HUES6 (cell line): ENCODE measurements around the gene ILKAP.

Source experiments
- H3K27ac ChIP-seq: 2 replicates; pipeline ENCODE4 v1.7.0; 2013; ENCODE audit warnings: low read depth, mild to moderate bottlenecking, low read length, inconsistent platforms
- H3K27me3 ChIP-seq: 2 replicates; pipeline ENCODE4 v1.6.1; 2013; ENCODE audit warnings: low read length; ENCODE audit not compliant: control insufficient read depth, insufficient read depth
- H3K36me3 ChIP-seq: 2 replicates; pipeline ENCODE4 v1.6.1; 2013; ENCODE audit warnings: low read length; ENCODE audit not compliant: control insufficient read depth, insufficient read depth
- H3K4me1 ChIP-seq: 2 replicates; pipeline ENCODE4 v1.6.1; 2013; ENCODE audit warnings: low read length; ENCODE audit not compliant: control insufficient read depth, insufficient read depth
- H3K4me3 ChIP-seq: 2 replicates; pipeline ENCODE4 v1.5.1; 2013; ENCODE audit warnings: low read depth, low read length
- H3K9ac ChIP-seq: one replicate; pipeline ENCODE4 v1.6.1; 2013; ENCODE audit warnings: mild to moderate bottlenecking, low read length
- H3K9me3 ChIP-seq: 2 replicates; pipeline ENCODE4 v1.6.1; 2013; ENCODE audit warnings: low read depth, low read length; ENCODE audit not compliant: control insufficient read depth, insufficient read depth

Gene ILKAP

DNA sequence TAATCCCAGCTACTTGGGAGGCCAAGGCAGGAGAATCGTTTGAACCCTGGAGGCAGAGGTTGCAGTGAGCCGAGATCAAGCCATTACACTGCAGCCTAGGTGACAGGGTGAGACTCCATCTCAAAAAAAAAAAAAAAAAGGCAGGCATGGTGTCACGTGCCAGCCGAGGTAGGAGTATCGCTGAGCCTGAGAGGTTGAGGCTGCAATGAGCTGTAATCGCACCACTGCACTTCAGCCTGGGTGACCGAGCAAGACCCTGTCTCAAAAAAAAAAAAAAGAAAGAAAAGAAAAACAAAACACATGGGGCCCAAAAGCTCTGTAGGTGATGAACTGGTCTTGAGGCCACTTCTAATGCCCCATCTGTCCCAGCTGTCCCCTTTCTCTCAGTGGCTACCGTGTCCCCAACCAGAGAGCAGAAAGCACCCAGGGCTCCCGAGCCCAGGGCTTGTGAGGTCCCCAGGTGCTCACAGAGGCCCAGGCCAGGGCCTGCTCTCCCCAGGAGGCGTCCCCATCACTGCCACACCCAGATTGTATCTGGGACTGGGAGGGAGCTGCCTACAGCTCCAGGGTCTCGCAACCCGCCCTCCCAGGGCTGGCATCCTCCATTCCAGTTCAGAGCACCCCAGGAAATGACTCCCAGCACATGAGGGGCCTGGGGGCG, 56.5 kb downstream of the ILKAP start:
- H3K27ac ChIP-seq: no peak overlapping the region

GRCh38 chr2:238145851-238146250, 57.6 kb downstream of the ILKAP start:
- no peak overlapping the region for H3K27ac ChIP-seq
- H3K9ac ChIP-seq: no peak overlapping the region
- no peaks in the 10 kb centered on the region for H3K27me3 ChIP-seq
- no peaks in the 10 kb centered on the region for H3K4me1 ChIP-seq
- H3K36me3 ChIP-seq: no peaks in the 10 kb centered on the region
- H3K4me3 ChIP-seq: no peak overlapping the region
- no peaks in the 10 kb centered on the region for H3K9me3 ChIP-seq

More for the DNA sequence above, 56.5 kb downstream of the ILKAP start:
- Histone ChIP-seq H3K4me1 (peaks cover 10% of the 10 kb centered on the region), H3K27me3 (no peaks in the 10 kb centered on the region), H3K9ac (no peak overlapping the region), H3K4me3 (no peak overlapping the region), H3K36me3 (no peaks in the 10 kb centered on the region), H3K9me3 (no peaks in the 10 kb centered on the region)

- Histone ChIP-seq H3K27me3 (no peaks in the 10 kb centered on the region), H3K36me3 (no peaks in the 10 kb centered on the region), H3K4me1 (no peaks in the 10 kb centered on the region), H3K9ac (no peak overlapping the region), H3K4me3 (no peak overlapping the region), H3K9me3 (no peaks in the 10 kb centered on the region), H3K27ac (no peak overlapping the region)
Observed at GRCh38 chr2:238145046-238145445, 58.4 kb downstream of the ILKAP start.

GRCh38 chr2:238144262-238144661, 59.2 kb downstream of the ILKAP start:
- Histone ChIP-seq H3K36me3 (no peaks in the 10 kb centered on the region), H3K27ac (no peak overlapping the region), H3K27me3 (no peaks in the 10 kb centered on the region), H3K4me3 (no peak overlapping the region), H3K9me3 (no peaks in the 10 kb centered on the region), H3K4me1 (no peaks in the 10 kb centered on the region), H3K9ac (no peak overlapping the region)

DNA sequence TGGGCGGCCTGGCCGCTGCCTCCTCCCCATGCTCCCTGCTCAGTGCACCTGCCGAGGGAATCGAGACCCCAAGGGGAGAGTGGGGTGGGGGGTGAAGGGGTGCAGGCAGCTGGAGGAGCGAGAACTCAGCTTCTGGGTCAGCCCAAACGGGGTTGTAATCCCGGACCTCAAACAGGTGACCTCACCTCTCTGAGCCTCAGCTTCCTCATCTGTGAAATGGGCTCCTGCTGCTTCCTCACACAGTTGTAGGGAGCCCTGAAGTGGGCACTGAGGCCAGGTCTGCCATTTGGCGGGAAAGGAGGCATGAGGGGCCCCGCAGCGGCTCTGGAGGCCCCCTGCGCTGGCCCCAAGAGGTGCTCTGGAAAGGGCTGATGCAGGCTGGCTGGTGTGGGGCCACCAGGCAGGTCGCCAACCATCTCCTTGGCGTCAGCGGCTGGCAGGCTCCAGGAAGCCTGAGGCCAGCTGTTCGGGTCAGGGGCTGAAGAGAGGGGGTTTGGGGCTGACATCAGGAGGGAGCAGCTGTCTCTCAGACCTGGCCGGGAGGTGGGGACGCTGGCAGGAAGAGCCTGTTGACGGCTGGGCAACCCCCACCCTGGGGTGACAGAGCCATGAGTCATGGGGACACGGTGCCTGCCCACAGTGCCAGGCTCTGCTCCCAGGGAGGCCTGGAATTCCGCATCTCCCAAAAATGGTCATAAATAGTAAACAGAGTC, 60.1 kb downstream of the ILKAP start:
- Histone ChIP-seq H3K36me3 (no peaks in the 10 kb centered on the region), H3K4me1 (peaks cover 7% of the 10 kb centered on the region; the same call in 1 of the 2 replicates), H3K9ac (no peak overlapping the region), H3K4me3 (no peak overlapping the region), H3K27ac (no peak overlapping the region), H3K27me3 (no peaks in the 10 kb centered on the region), H3K9me3 (no peaks in the 10 kb centered on the region)

- Histone ChIP-seq H3K27ac (no peak overlapping the region), H3K9ac (no peak overlapping the region), H3K4me1 (peaks cover 11% of the 10 kb centered on the region; the same call in 1 of the 2 replicates), H3K27me3 (no peaks in the 10 kb centered on the region), H3K36me3 (no peaks in the 10 kb centered on the region), H3K9me3 (no peaks in the 10 kb centered on the region), H3K4me3 (no peak overlapping the region)
Observed at GRCh38 chr2:238142382-238143205, 60.9 kb downstream of the ILKAP start.

- Histone ChIP-seq H3K27me3 (no peaks in the 10 kb centered on the region), H3K9ac (no peak overlapping the region), H3K4me1 (peaks cover 11% of the 10 kb centered on the region; the same call in 1 of the 2 replicates)
Observed at GRCh38 chr2:238141541-238142318, 61.8 kb downstream of the ILKAP start.

GRCh38 chr2:238140721-238141540, 62.6 kb downstream of the ILKAP start:
- Histone ChIP-seq H3K9ac (no peak overlapping the region), H3K36me3 (no peaks in the 10 kb centered on the region), H3K4me1 (peaks cover 11% of the 10 kb centered on the region; the same call in 1 of the 2 replicates), H3K27me3 (no peaks in the 10 kb centered on the region), H3K27ac (no peak overlapping the region), H3K4me3 (no peak overlapping the region), H3K9me3 (no peaks in the 10 kb centered on the region)

More at GRCh38 chr2:238141541-238142318, 61.8 kb downstream of the ILKAP start:
- Histone ChIP-seq H3K4me3 (no peak overlapping the region), H3K36me3 (no peaks in the 10 kb centered on the region), H3K9me3 (no peaks in the 10 kb centered on the region), H3K27ac (no peak overlapping the region)

DNA sequence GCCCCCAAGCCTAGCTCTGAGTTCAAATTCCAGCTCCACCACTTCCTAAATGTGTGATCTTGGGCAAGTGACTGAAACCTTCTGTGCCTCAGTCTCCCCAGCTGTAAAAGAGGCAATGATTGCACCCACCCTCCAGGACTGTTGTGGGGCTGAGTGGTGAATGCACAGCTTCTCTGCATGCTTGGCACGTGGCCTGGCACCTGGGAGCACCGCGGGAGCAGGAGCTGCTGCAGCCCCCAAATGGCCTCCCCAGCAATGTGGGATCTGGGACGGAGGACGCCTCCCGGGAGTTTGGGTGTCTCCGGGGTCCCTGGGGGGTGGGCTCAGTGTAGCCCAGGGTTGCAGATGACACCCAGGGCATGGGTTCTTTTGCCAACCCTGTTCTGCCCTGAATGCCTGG, 63.5 kb downstream of the ILKAP start:
- Histone ChIP-seq H3K27me3 (no peaks in the 10 kb centered on the region), H3K27ac (no peak overlapping the region), H3K36me3 (no peaks in the 10 kb centered on the region), H3K4me3 (no peak overlapping the region), H3K9me3 (no peaks in the 10 kb centered on the region), H3K9ac (no peak overlapping the region), H3K4me1 (peaks cover 11% of the 10 kb centered on the region; the same call in 1 of the 2 replicates)
